ENCODE measurements around the gene ACMSD. TPM values are rescaled to one million over a fixed set of nuclear protein-coding genes. Genes with fewer than 3 reads are reported as not detected.
"Not testable (repeated sequence)": the region's sequence is repeated elsewhere in the genome, so short reads cannot be mapped to it uniquely, and the experiment has no call there.

The ACMSD gene
- total RNA-seq, 1 experiment from 2014 or later, result not detected

DNA sequence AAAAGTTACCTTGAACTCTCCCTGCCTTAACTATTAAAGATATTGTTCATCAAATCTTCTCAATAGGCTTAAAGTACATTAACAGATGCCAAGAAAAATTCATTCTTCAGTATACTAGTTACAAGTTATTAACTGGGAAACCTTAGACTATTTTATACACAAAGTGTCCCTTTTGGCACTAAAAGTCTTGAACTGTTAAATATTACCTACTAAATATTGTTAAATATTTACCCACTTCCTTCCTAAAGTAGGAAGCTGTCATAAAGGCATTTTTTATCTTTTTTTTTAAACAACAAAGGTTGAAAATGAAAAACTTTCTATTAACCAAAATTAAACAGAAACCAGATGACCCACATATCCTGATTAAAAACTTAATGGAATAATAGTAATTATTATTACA lies 60.8 kb downstream of the ACMSD start:
- Histone ChIP-seq H3K9me2 (replicated peaks; ENCODE audit: insufficient read depth, low read length) (no peaks in the 10 kb centered on the region), H4K20me1 (ENCODE audit: insufficient read depth, low read depth, low read length) (no peaks in the 10 kb centered on the region), H3K36me3 (ENCODE audit: insufficient read depth, low read length) (no peaks in the 10 kb centered on the region), H3K27ac (ENCODE audit: low read length) (no peak overlapping the region), H3K4me2 (ENCODE audit: low read depth, low read length, poor library complexity, severe bottlenecking) (no peak overlapping the region), H3K79me2 (ENCODE audit: low read length) (no peaks in the 10 kb centered on the region), H3K4me1 (ENCODE audit: low read length) (no peaks in the 10 kb centered on the region), H3K9ac (ENCODE audit: low read length) (no peak overlapping the region), H3K9me3 (ENCODE audit: low read length) (no peaks in the 10 kb centered on the region), H2AFZ (ENCODE audit: low read length) (no peak overlapping the region), H3K4me3 (ENCODE audit: low read length) (no peak overlapping the region), H3K27me3 (ENCODE audit: low read length) (no peaks in the 10 kb centered on the region)
- DNase-seq, result no peak

DNA sequence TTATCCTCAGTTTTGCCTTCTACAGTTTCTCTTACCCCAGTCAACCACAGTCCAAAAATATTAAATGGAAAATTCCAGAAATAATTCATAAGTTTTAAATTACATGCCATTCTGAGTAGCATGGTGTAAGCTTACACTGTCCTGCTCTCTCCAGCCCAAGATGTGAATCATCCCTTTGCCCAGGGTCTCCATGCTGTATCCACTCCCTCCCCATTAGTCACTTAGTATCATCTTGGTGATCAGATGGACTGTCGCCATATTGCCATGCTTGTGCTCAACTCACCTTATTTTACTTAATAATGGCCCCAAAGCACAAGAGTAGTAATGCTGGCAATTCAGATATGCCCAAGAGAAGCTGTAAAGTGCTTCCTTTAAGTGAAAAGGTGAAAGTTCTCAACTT lies 61.7 kb downstream of the ACMSD start:
- H3K79me2 ChIP-seq (ENCODE audit: low read length), result no peaks in the 10 kb centered on the region
- H3K9me2 ChIP-seq (replicated peaks; ENCODE audit: insufficient read depth, low read length), result no peaks in the 10 kb centered on the region
- H2AFZ ChIP-seq (ENCODE audit: low read length), result no peak overlapping the region
- H3K9ac ChIP-seq (ENCODE audit: low read length), result no peak overlapping the region
- no peaks in the 10 kb centered on the region for H3K27me3 ChIP-seq (ENCODE audit: low read length)
- no peaks in the 10 kb centered on the region for H4K20me1 ChIP-seq (ENCODE audit: insufficient read depth, low read depth, low read length)
- no peaks in the 10 kb centered on the region for H3K36me3 ChIP-seq (ENCODE audit: insufficient read depth, low read length)
- no peaks in the 10 kb centered on the region for H3K9me3 ChIP-seq (ENCODE audit: low read length)
- H3K4me2 ChIP-seq (ENCODE audit: low read depth, low read length, poor library complexity, severe bottlenecking), result no peak overlapping the region
- H3K4me1 ChIP-seq (ENCODE audit: low read length), result no peaks in the 10 kb centered on the region
- DNase-seq, result no peak
- H3K27ac ChIP-seq (ENCODE audit: low read length), result no peak overlapping the region
- H3K4me3 ChIP-seq (ENCODE audit: low read length), result no peak overlapping the region

DNA sequence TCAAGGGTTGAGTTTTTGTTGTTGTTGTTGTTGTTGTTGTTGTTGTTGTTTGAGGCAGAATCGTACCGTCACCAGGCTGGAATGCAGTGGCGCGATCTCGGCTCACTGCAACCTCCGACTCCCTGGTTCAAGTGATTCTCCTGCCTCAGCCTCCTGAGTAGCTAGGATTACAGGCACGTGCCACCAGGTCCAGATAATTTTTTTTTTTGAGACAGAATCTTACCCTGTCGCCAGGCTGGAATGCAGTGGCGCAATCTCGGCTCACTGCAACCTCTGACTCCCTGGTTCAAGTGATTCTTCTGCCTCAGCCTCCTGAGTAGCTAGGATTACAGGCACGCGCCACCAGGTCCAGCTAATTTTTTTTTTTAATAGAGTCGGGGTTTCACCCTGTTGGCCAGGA lies 65.3 kb downstream of the ACMSD start:
- not testable (repeated sequence) for H3K4me2 ChIP-seq (ENCODE audit: low read depth, low read length, poor library complexity, severe bottlenecking)

DNA sequence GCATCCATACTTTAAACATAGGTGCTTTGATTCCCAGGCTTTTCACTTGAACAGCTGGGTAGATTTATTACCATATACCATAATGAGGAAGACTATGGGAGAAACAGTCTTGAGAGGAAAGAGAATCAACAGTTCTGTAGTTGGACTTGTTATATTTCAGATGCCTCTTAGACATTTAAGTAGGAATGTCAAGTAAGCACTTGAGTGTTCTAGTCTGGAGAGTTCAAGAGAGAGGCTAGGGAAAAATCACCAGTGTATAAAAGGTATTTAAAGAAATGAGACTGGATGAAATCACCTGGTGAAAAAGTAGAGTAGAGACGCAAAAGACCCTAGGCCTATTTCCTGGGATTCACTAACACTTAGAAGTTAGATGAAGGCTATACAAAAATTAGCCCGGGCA lies 66.8 kb downstream of the ACMSD start:
- Histone ChIP-seq H3K27me3 (ENCODE audit: low read length) (no peaks in the 10 kb centered on the region), H4K20me1 (ENCODE audit: insufficient read depth, low read depth, low read length) (no peaks in the 10 kb centered on the region), H3K4me2 (ENCODE audit: low read depth, low read length, poor library complexity, severe bottlenecking) (no peak overlapping the region), H3K4me3 (ENCODE audit: low read length) (no peak overlapping the region), H3K27ac (ENCODE audit: low read length) (no peak overlapping the region), H3K79me2 (ENCODE audit: low read length) (no peaks in the 10 kb centered on the region), H3K9me3 (ENCODE audit: low read length) (no peaks in the 10 kb centered on the region), H2AFZ (ENCODE audit: low read length) (no peak overlapping the region), H3K36me3 (ENCODE audit: insufficient read depth, low read length) (no peaks in the 10 kb centered on the region), H3K9me2 (replicated peaks; ENCODE audit: insufficient read depth, low read length) (no peaks in the 10 kb centered on the region), H3K4me1 (ENCODE audit: low read length) (no peaks in the 10 kb centered on the region), H3K9ac (ENCODE audit: low read length) (no peak overlapping the region)
- no peak for DNase-seq

More for the DNA sequence above, 65.3 kb downstream of the ACMSD start:
- not testable (repeated sequence) for H3K9me3 ChIP-seq (ENCODE audit: low read length); H3K27ac ChIP-seq (ENCODE audit: low read length); DNase-seq; H3K27me3 ChIP-seq (ENCODE audit: low read length); H4K20me1 ChIP-seq (ENCODE audit: insufficient read depth, low read depth, low read length); H3K4me3 ChIP-seq (ENCODE audit: low read length); H3K9me2 ChIP-seq (replicated peaks; ENCODE audit: insufficient read depth, low read length); H3K79me2 ChIP-seq (ENCODE audit: low read length); H3K36me3 ChIP-seq (ENCODE audit: insufficient read depth, low read length); H2AFZ ChIP-seq (ENCODE audit: low read length); H3K4me1 ChIP-seq (ENCODE audit: low read length); H3K9ac ChIP-seq (ENCODE audit: low read length)

DNA sequence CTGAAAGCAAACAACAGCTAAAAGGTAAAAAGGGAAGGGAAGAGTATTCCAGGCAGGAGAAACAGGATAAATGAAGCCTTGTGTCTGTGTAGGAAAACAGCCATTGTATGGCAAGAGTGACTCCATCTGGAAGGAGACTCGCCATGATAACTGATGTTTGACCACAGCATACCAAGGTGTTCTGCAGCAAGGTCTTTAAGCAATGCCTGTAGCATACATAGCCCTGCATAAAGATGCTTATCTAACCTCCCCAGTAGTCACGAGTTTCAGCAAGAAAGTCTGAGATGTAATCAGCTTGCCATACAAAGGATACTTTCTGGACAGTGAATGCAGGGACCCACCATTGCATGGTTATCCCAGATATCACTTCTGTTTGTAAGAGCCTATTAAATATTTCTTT lies 68.3 kb downstream of the ACMSD start:
- H3K4me2 ChIP-seq (ENCODE audit: low read depth, low read length, poor library complexity, severe bottlenecking), result no peak overlapping the region
- H3K36me3 ChIP-seq (ENCODE audit: insufficient read depth, low read length), result no peaks in the 10 kb centered on the region
- no peak overlapping the region for H3K27ac ChIP-seq (ENCODE audit: low read length)
- no peaks in the 10 kb centered on the region for H3K9me2 ChIP-seq (replicated peaks; ENCODE audit: insufficient read depth, low read length)
- H3K79me2 ChIP-seq (ENCODE audit: low read length), result no peaks in the 10 kb centered on the region
- H3K9ac ChIP-seq (ENCODE audit: low read length), result no peak overlapping the region
- no peaks in the 10 kb centered on the region for H3K9me3 ChIP-seq (ENCODE audit: low read length)
- no peak overlapping the region for H2AFZ ChIP-seq (ENCODE audit: low read length)
- H3K27me3 ChIP-seq (ENCODE audit: low read length), result no peaks in the 10 kb centered on the region
- no peaks in the 10 kb centered on the region for H3K4me1 ChIP-seq (ENCODE audit: low read length)
- H4K20me1 ChIP-seq (ENCODE audit: insufficient read depth, low read depth, low read length), result no peaks in the 10 kb centered on the region
- H3K4me3 ChIP-seq (ENCODE audit: low read length), result no peak overlapping the region
- no peak for DNase-seq

DNA sequence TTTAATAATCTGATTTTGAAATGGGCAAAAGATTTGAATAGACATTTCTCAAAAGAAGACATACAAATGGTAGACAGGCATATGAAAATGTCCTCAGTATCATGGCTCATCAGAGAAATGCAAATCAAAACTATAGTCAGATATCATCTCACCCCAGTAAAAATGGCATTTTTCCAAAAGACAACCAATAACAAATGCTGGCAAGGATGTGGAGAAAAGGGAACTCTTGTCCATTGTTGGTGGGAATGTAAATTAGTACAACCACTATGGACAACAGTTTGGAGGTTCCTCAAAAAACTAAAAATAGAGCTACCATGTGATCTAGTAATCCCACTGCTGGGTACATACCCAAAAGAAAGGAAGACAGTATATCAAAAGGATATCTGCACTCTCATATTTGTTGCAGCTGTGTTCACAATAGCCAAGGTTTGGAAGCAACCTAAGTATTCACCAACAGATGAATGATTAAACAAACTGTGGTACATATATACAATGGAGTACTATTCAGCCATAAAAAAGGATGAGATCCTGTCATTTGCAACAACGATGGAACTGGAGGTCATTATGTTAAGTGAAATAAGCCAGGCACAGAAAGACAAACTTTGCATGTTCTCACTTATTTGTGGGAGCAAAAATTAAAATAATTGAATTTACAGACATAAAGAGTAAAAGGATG lies 69.2 kb downstream of the ACMSD start:
- H2AFZ ChIP-seq (ENCODE audit: low read length); H3K4me3 ChIP-seq (ENCODE audit: low read length); H3K27ac ChIP-seq (ENCODE audit: low read length); H3K79me2 ChIP-seq (ENCODE audit: low read length); H3K9me3 ChIP-seq (ENCODE audit: low read length); DNase-seq; H3K27me3 ChIP-seq (ENCODE audit: low read length); H3K4me2 ChIP-seq (ENCODE audit: low read depth, low read length, poor library complexity, severe bottlenecking); H3K9me2 ChIP-seq (replicated peaks; ENCODE audit: insufficient read depth, low read length); H3K4me1 ChIP-seq (ENCODE audit: low read length); H3K36me3 ChIP-seq (ENCODE audit: insufficient read depth, low read length); H3K9ac ChIP-seq (ENCODE audit: low read length); H4K20me1 ChIP-seq (ENCODE audit: insufficient read depth, low read depth, low read length): not testable (repeated sequence)

DNA sequence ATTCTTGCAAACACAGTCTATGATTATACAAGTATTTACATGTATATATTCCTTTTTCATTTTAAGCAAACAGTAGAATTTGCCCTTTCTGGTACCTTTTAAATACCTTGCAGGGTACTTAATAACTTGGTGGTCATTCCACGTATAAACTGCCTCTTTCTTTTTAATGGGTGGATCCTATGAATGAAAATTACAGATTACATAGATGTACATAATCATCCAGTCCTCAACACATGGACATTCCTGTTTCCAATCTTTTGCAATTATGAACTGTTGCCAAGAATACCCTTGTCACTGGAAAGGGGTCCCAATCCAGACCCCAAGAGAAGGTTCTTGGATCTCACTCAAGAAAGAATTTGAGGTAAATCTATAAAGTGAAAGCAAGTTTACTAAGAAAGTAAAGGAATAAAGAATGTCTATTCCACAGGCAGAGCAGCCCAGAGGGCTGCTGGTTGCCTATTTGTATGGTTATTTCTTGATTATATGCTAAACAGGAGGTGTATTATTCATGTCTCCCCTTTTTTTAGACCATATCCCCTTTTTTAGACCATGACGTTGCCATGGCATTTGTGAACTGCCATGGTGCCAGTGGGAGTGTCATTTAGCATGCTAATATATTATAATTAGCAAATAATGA lies 72.5 kb downstream of the ACMSD start:
- no peaks in the 10 kb centered on the region for H3K9me3 ChIP-seq (ENCODE audit: low read length)
- no peaks in the 10 kb centered on the region for H3K9me2 ChIP-seq (replicated peaks; ENCODE audit: insufficient read depth, low read length)
- no peaks in the 10 kb centered on the region for H3K4me1 ChIP-seq (ENCODE audit: low read length)
- H3K36me3 ChIP-seq (ENCODE audit: insufficient read depth, low read length), result no peaks in the 10 kb centered on the region
- H3K9ac ChIP-seq (ENCODE audit: low read length), result no peak overlapping the region
- H3K27ac ChIP-seq (ENCODE audit: low read length), result no peak overlapping the region
- no peak for DNase-seq
- H3K4me3 ChIP-seq (ENCODE audit: low read length), result no peak overlapping the region
- no peaks in the 10 kb centered on the region for H3K79me2 ChIP-seq (ENCODE audit: low read length)
- no peak overlapping the region for H2AFZ ChIP-seq (ENCODE audit: low read length)
- H3K27me3 ChIP-seq (ENCODE audit: low read length), result no peaks in the 10 kb centered on the region
- no peaks in the 10 kb centered on the region for H4K20me1 ChIP-seq (ENCODE audit: insufficient read depth, low read depth, low read length)
- H3K4me2 ChIP-seq (ENCODE audit: low read depth, low read length, poor library complexity, severe bottlenecking), result no peak overlapping the region

DNA sequence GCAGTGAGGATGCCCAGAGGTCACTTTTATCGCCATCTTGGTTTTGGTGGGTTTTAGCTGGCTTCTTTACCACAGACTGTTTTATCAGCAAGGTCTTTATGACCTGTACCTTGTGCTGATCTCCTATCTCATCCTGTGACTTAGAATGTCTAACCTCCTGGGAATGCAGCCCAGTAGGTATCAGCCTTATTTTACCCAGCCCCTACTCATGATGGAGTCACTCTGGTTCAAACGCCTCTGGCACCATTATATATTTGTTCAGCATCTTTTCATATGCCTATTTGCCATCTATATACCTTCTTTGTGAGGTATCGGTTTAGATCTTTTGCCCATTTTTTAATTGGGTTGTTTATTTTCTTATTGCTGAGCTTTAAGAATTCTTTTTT lies 73.0 kb downstream of the ACMSD start:
- no peak for DNase-seq
- H3K79me2 ChIP-seq (ENCODE audit: low read length), result no peaks in the 10 kb centered on the region
- no peaks in the 10 kb centered on the region for H3K9me2 ChIP-seq (replicated peaks; ENCODE audit: insufficient read depth, low read length)
- H3K27ac ChIP-seq (ENCODE audit: low read length), result no peak overlapping the region
- no peaks in the 10 kb centered on the region for H4K20me1 ChIP-seq (ENCODE audit: insufficient read depth, low read depth, low read length)
- no peaks in the 10 kb centered on the region for H3K36me3 ChIP-seq (ENCODE audit: insufficient read depth, low read length)
- H3K9me3 ChIP-seq (ENCODE audit: low read length), result no peaks in the 10 kb centered on the region
- H3K4me1 ChIP-seq (ENCODE audit: low read length), result no peaks in the 10 kb centered on the region
- no peak overlapping the region for H3K4me3 ChIP-seq (ENCODE audit: low read length)
- no peak overlapping the region for H3K9ac ChIP-seq (ENCODE audit: low read length)
- no peak overlapping the region for H2AFZ ChIP-seq (ENCODE audit: low read length)
- no peak overlapping the region for H3K4me2 ChIP-seq (ENCODE audit: low read depth, low read length, poor library complexity, severe bottlenecking)
- H3K27me3 ChIP-seq (ENCODE audit: low read length), result no peaks in the 10 kb centered on the region

All from Karpas-422 (cell line).